MCF 10A (cell line): ENCODE data around the gene ADARB2. TPM values are rescaled to one million over a fixed set of nuclear protein-coding genes. Genes with fewer than 3 reads are reported as not detected.

Experiments
- BruUV-seq: library from RNA; stranded (reverse); fragments of 400-500 nt; replicated peaks from 2 replicates; lab custom pipeline; 2021; lab: Mats Ljungman, UMichigan
- CTCF ChIA-PET: fragments of 300-600 bp; sonication (Branson Sonifier 250); formaldehyde crosslinking; extraction: SDS; loops from one replicate; lab custom pipeline; 2021; ENCODE audit warnings: antibody characterized with exemption, inconsistent platforms; lab: Yijun Ruan, JAX
- POLR2A ChIA-PET: fragments of 300-600, 350-650 bp; sonication (Branson Sonifier 250); formaldehyde crosslinking; extraction: SDS; loops from one replicate; lab custom pipeline; 2020; ENCODE audit warnings: antibody characterized with exemption, inconsistent platforms; lab: Yijun Ruan, JAX
- DNase-seq: peaks from one replicate; pipeline ENCODE4 v3.0.0-alpha.2; 2018; ENCODE audit not compliant: unreplicated experiment
- H3K27ac Mint-ChIP-seq: one replicate; pipeline ENCODE4 v1.8.0; 2022; ENCODE audit warnings: mild to moderate bottlenecking, low read depth, mixed read lengths; ENCODE audit not compliant: unreplicated experiment
- H3K27me3 Mint-ChIP-seq: one replicate; pipeline ENCODE4 v1.8.0; 2022; ENCODE audit warnings: mixed read lengths; ENCODE audit not compliant: insufficient read depth, unreplicated experiment
- H3K36me3 Mint-ChIP-seq: one replicate; pipeline ENCODE4 v1.8.0; 2022; ENCODE audit warnings: mild to moderate bottlenecking, moderate library complexity, mixed read lengths; ENCODE audit not compliant: insufficient read depth, unreplicated experiment
- H3K4me1 Mint-ChIP-seq: one replicate; pipeline ENCODE4 v1.8.0; 2022; ENCODE audit warnings: mixed read lengths; ENCODE audit not compliant: insufficient read depth, unreplicated experiment
- H3K4me3 Mint-ChIP-seq: one replicate; pipeline ENCODE4 v1.8.0; 2022; ENCODE audit warnings: mild to moderate bottlenecking, moderate library complexity, mixed read lengths; ENCODE audit not compliant: unreplicated experiment
- H3K9me3 Mint-ChIP-seq: one replicate; pipeline ENCODE4 v1.8.0; 2022; ENCODE audit warnings: mixed read lengths; ENCODE audit not compliant: unreplicated experiment
- intact Hi-C: fragments of 100-400 bp; cut with micrococcal nuclease; formaldehyde crosslinking; loops from 2 replicates; pipeline ENCODE4 v1.14.1; 2022
- total RNA-seq: library from RNA; stranded (reverse); gene quantifications from 2 replicates; pipeline ENCODE4 v1.2.3, GENCODE V29; 2022
- TF ChIP-seq, protein P1 (sequence below): fragments of 200-600 bp; IDR thresholded peaks from one replicate; pipeline ENCODE4 v1.8.0; 2022; ENCODE audit warnings: antibody characterized with exemption, mild to moderate bottlenecking; ENCODE audit not compliant: unreplicated experiment

Gene ADARB2
- total RNA-seq, 1 experiment from 2014 or later: 0.96 TPM

DNA sequence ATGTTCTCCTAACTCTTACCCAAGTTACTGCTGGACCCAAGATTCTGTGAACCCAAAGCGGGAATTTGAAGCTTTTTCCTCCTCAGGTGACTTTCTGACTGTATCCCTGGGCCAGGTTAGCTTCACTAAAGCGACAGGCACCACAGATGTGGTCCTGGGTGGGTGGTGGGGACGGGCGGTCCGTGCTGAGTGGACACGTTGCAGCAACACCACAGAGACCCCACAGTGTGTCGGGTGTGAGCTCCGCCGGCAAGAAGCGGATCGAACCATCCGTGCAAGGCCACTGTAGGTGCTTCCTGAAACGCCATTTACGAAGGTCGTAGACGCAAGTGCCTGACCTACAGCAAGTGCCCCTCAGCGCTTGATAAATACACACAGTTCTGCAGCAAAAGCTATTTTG lies 325.9 kb downstream of the ADARB2 start:
- no peak for DNase-seq
- intact Hi-C loops: no loop called here
- no peak overlapping the region for H3K4me3 Mint-ChIP-seq
- TF ChIP-seq, protein P1, sequence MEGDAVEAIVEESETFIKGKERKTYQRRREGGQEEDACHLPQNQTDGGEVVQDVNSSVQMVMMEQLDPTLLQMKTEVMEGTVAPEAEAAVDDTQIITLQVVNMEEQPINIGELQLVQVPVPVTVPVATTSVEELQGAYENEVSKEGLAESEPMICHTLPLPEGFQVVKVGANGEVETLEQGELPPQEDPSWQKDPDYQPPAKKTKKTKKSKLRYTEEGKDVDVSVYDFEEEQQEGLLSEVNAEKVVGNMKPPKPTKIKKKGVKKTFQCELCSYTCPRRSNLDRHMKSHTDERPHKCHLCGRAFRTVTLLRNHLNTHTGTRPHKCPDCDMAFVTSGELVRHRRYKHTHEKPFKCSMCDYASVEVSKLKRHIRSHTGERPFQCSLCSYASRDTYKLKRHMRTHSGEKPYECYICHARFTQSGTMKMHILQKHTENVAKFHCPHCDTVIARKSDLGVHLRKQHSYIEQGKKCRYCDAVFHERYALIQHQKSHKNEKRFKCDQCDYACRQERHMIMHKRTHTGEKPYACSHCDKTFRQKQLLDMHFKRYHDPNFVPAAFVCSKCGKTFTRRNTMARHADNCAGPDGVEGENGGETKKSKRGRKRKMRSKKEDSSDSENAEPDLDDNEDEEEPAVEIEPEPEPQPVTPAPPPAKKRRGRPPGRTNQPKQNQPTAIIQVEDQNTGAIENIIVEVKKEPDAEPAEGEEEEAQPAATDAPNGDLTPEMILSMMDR: no peak
- ChIA-PET POLR2A (interaction anchor here (1.4 kb wide), 1 partner anchor 20 kb away, joined by 3 read pairs; no protein-coding TSS in a partner anchor), CTCF (interaction anchor here (2.7 kb wide), 1 partner anchor 10 kb away, joined by 11 read pairs; no protein-coding TSS in a partner anchor)
- no peaks in the 10 kb centered on the region for H3K36me3 Mint-ChIP-seq
- peaks cover 13% of the 10 kb centered on the region for H3K9me3 Mint-ChIP-seq
- BruUV-seq: no TSS peak
- H3K4me1 Mint-ChIP-seq: no peaks in the 10 kb centered on the region
- H3K27ac Mint-ChIP-seq: no peak overlapping the region
- H3K27me3 Mint-ChIP-seq: no peaks in the 10 kb centered on the region

- Mint-ChIP-seq H3K36me3 (no peaks in the 10 kb centered on the region), H3K4me1 (no peaks in the 10 kb centered on the region), H3K9me3 (peaks cover 13% of the 10 kb centered on the region), H3K27ac (no peak overlapping the region), H3K4me3 (no peak overlapping the region), H3K27me3 (peaks cover 7% of the 10 kb centered on the region)
- BruUV-seq: no TSS peak
- intact Hi-C loops: no loop called here
- ChIA-PET POLR2A (no interaction called here), CTCF (interaction anchor here (0.8 to 2.7 kb wide), 2 partner anchors 10 to 48 kb away, joined by 3 to 11 read pairs; no protein-coding TSS in a partner anchor)
- DNase-seq: no peak
- TF ChIP-seq, protein P1: no peak
Measured at GRCh38 chr10:1410469-1411395, 326.6 kb downstream of the ADARB2 start.

DNA sequence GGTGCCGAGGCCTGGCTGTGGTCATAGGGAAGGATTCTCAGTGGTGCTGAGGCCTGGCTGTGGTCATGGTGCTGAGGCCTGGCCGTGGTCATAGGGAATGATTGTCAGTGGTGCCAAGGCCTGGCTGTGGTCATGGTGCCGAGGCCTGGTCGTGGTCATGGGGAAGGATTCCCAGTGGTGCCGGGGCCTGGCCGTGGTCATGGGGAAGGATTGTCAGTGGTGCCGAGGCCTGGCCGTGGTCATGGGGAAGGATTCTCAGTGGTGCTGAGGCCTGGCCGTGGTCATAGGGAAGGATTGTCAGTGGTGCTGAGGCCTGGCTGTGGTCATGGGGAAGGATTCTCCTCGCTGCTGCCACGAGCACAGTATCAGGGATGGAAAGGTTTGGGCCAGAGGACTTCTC lies 327.3 kb downstream of the ADARB2 start:
- Mint-ChIP-seq H3K27ac (no peak overlapping the region), H3K9me3 (peaks cover 7% of the 10 kb centered on the region), H3K4me3 (no peak overlapping the region), H3K36me3 (no peaks in the 10 kb centered on the region), H3K4me1 (no peaks in the 10 kb centered on the region), H3K27me3 (peaks cover 13% of the 10 kb centered on the region)
- no TSS peak for BruUV-seq
- TF ChIP-seq, protein P1: no peak
- ChIA-PET POLR2A (no interaction called here), CTCF (no interaction called here)
- intact Hi-C loops: no loop called here
- no peak for DNase-seq

- intact Hi-C loops: no loop called here
- peaks cover under 1% of the 10 kb centered on the region for H3K9me3 Mint-ChIP-seq
- H3K27me3 Mint-ChIP-seq: peaks cover 13% of the 10 kb centered on the region
- DNase-seq: no peak
- ChIA-PET CTCF (interaction anchor here (3.8 kb wide), 1 partner anchor 12 kb away, joined by 15 read pairs; no protein-coding TSS in a partner anchor), POLR2A (no interaction called here)
- H3K36me3 Mint-ChIP-seq: no peaks in the 10 kb centered on the region
- H3K27ac Mint-ChIP-seq: no peak overlapping the region
- BruUV-seq: no TSS peak
- H3K4me3 Mint-ChIP-seq: no peak overlapping the region
- no peaks in the 10 kb centered on the region for H3K4me1 Mint-ChIP-seq
- TF ChIP-seq, protein P1: no peak
Measured at GRCh38 chr10:1409392-1409791, 327.9 kb downstream of the ADARB2 start.
